Esophagus squamous epithelium (tissue), 5 donors: Measurements from ENCODE around the gene RNF26. TPM values are rescaled to one million over a fixed set of nuclear protein-coding genes. Genes with fewer than 3 reads are reported as not detected.
A peak's percentile ranks its signal among the peaks of the same experiment; 100 is the strongest.

ENCODE experiments used
- DNase-seq: peaks from one replicate; lab custom pipeline; 2025; lab: John Stamatoyannopoulos, UW
- H3K27ac ChIP-seq, 4 donors: fragments of 200-600 bp; sonication (generic); one replicate each; pipeline ENCODE4 v1.5.1; 2016 to 2019; ENCODE audit warnings: mild to moderate bottlenecking in 1 of 4
- H3K27me3 ChIP-seq, 4 donors: fragments of 200-600 bp; sonication (generic); 1 replicate in 3 of 4; 2 replicates in 1 of 4; pipeline versions ENCODE4 v1.5.1 to v1.6.0; 2017 to 2021; ENCODE audit warnings: antibody characterized with exemption in 1 of 4
- H3K36me3 ChIP-seq, 3 donors: fragments of 200-600 bp; sonication (generic); one replicate each; pipeline ENCODE4 v1.5.1; 2016 to 2019
- H3K4me1 ChIP-seq, 3 donors: fragments of 200-600 bp; sonication (generic); one replicate each; pipeline ENCODE4 v1.5.1; 2017 to 2019
- H3K4me3 ChIP-seq, 4 donors: fragments of 200-600 bp; sonication (generic); 1 replicate in 3 of 4; 2 replicates in 1 of 4; pipeline ENCODE4 v1.5.1; 2016 to 2019; ENCODE audit warnings: mild to moderate bottlenecking in 2 of 4, moderate library complexity in 1 of 4
- H3K9me3 ChIP-seq, 3 donors: fragments of 200-600 bp; sonication (generic); one replicate each; pipeline ENCODE4 v1.5.1; 2016 to 2019
- CTCF ChIP-seq, 6 experiments: fragments of 450-650 bp in 4 of 6; fragments of 200-600 bp in 2 of 6; sonication (generic) in 2 of 6; IDR thresholded peaks; one replicate each; pipeline ENCODE4 v1.5.1; 2016 to 2019; ENCODE audit warnings: antibody characterized with exemption in 6 of 6, mild to moderate bottlenecking in 4 of 6, moderate library complexity in 4 of 6
- POLR2A ChIP-seq, 4 donors: fragments of 450-650 bp; IDR thresholded peaks; one replicate each; pipeline ENCODE4 v1.6.1; 2017; ENCODE audit warnings: antibody characterized with exemption in 4 of 4, mild to moderate bottlenecking in 4 of 4, moderate library complexity in 3 of 4
- WGBS, 2 donors: methylation state at CpG; one replicate each; pipeline ENCODE4 v1.1.5; 2018; 5-methylcytosine and 5-hydroxymethylcytosine counted together
- intact Hi-C: fragments of 100-400 bp; cut with DNase I; formaldehyde crosslinking; loops from one replicate; pipeline ENCODE4 v1.15.0; 2022
- total RNA-seq, 4 donors: library from RNA; depleted of rRNA; stranded (reverse); fragments of >200 nt; gene quantifications; one replicate each; pipeline ENCODE4 v1.1.0, GENCODE V29; 2016
- donor health status: DM: yes; HTN: yes; CAD: no.

Gene RNF26
- total RNA-seq, 4 donors from 2014 or later: 10.5 to 17.9 (median 12.2) TPM

GRCh38 chr11:119324189-119324588 is 10.1 kb upstream of the RNF26 start:
- no peak for TF ChIP-seq CTCF (IDR thresholded peaks at IDR 0.05)
- TF ChIP-seq POLR2A (IDR thresholded peaks at IDR 0.05): no peak
- Histone ChIP-seq H3K27ac (no peak overlapping the region), H3K4me1 (peaks cover 13 to 35% (median 26%) of the 10 kb centered on the region in 3 donors), H3K4me3 (no peak overlapping the region), H3K9me3 (no peaks in the 10 kb centered on the region), H3K27me3 (peaks cover 0 to 3% (median 0%) of the 10 kb centered on the region in 4 donors), H3K36me3 (no peaks in the 10 kb centered on the region)
- no peak for DNase-seq
- WGBS, 2 donors: 68 to 71% methylated on average over 4 of the region's 4 CpGs
- intact Hi-C loops: loop anchor here (5.0 kb wide), 1 partner anchor 117 kb away; the partner anchor contains the start of gene CBL

- no peak for TF ChIP-seq CTCF (IDR thresholded peaks at IDR 0.05)
- TF ChIP-seq POLR2A (IDR thresholded peaks at IDR 0.05): no peak
- WGBS, 2 donors: 53 to 59% methylated on average over 2 of the region's 2 CpGs
Observed at GRCh38 chr11:119329320-119329719, 5.0 kb upstream of the RNF26 start.

GRCh38 chr11:119330237-119330636 is 4.1 kb upstream of the RNF26 start:
- intact Hi-C loops: no loop called here
- TF ChIP-seq POLR2A (IDR thresholded peaks at IDR 0.05) (no peak), CTCF (IDR thresholded peaks at IDR 0.05) (no peak)
- WGBS, 2 donors: 65 to 75% methylated on average over 1 of the region's 1 CpG

More at GRCh38 chr11:119329320-119329719, 5.0 kb upstream of the RNF26 start:
- Histone ChIP-seq H3K27ac (no peak overlapping the region), H3K4me3 (no peak overlapping the region), H3K9me3 (no peaks in the 10 kb centered on the region), H3K27me3 (no peaks in the 10 kb centered on the region), H3K36me3 (no peaks in the 10 kb centered on the region), H3K4me1 (peaks cover 0 to 7% (median 0%) of the 10 kb centered on the region in 3 donors)
- intact Hi-C loops: no loop called here
- DNase-seq: no peak

GRCh38 chr11:119332111-119332765 is 2.1 kb upstream of the RNF26 start:
- H3K27ac ChIP-seq: no peak overlapping the region
- WGBS, 2 donors: 76 to 82% methylated on average over 4 of the region's 4 CpGs
- H3K4me1 ChIP-seq: peaks cover 11 to 34% (median 12%) of the 10 kb centered on the region in 3 donors
- H3K4me3 ChIP-seq: no peak overlapping the region
- TF ChIP-seq CTCF (IDR thresholded peaks at IDR 0.05) (no peak), POLR2A (IDR thresholded peaks at IDR 0.05) (no peak)
- no peak for DNase-seq
- peaks cover 0 to 18% (median 0%) of the 10 kb centered on the region in 3 donors for H3K36me3 ChIP-seq
- no peaks in the 10 kb centered on the region for H3K9me3 ChIP-seq
- intact Hi-C loops: no loop called here
- H3K27me3 ChIP-seq: no peaks in the 10 kb centered on the region

More at GRCh38 chr11:119330237-119330636, 4.1 kb upstream of the RNF26 start:
- no peaks in the 10 kb centered on the region for H3K9me3 ChIP-seq
- no peak for DNase-seq
- H3K27me3 ChIP-seq: no peaks in the 10 kb centered on the region
- peaks cover 4 to 13% (median 6%) of the 10 kb centered on the region in 3 donors for H3K4me1 ChIP-seq
- no peaks in the 10 kb centered on the region for H3K36me3 ChIP-seq
- no peak overlapping the region for H3K4me3 ChIP-seq
- H3K27ac ChIP-seq: no peak overlapping the region

- peak overlapping the region in 3 of 4 donors; percentile 92 to 98 (median 95) for H3K27ac ChIP-seq
- TF ChIP-seq POLR2A (IDR thresholded peaks at IDR 0.05): no peak
- TF ChIP-seq CTCF (IDR thresholded peaks at IDR 0.05): no peak
- H3K4me3 ChIP-seq: peak overlapping the region; percentile 90 to 97 (median 94)
- DNase-seq: no peak
- 11 to 52% methylated on average over 1 to 10 of the region's 15 CpGs for WGBS, 2 donors
- H3K9me3 ChIP-seq: no peaks in the 10 kb centered on the region
- peaks cover 0 to 16% (median 0%) of the 10 kb centered on the region in 4 donors for H3K27me3 ChIP-seq
- H3K4me1 ChIP-seq: peaks cover 34 to 63% (median 35%) of the 10 kb centered on the region in 3 donors
- intact Hi-C loops: no loop called here
- H3K36me3 ChIP-seq: peaks cover 0 to 18% (median 0%) of the 10 kb centered on the region in 3 donors
Observed at GRCh38 chr11:119335091-119335654, 846 bp downstream of the RNF26 start.
